ENCODE measurements around the gene FSHB.
"Not testable (repeated sequence)": the region's sequence is repeated elsewhere in the genome, so short reads cannot be mapped to it uniquely, and the experiment has no call there.

The FSHB gene

GRCh38 chr11:30197869-30198268 is 32.9 kb upstream of the FSHB start:
- no peak for DNase-seq
- H3K4me3 ChIP-seq (ENCODE audit: low read depth in 1 of 2, low read length in 2 of 2): no peak overlapping the region

DNA sequence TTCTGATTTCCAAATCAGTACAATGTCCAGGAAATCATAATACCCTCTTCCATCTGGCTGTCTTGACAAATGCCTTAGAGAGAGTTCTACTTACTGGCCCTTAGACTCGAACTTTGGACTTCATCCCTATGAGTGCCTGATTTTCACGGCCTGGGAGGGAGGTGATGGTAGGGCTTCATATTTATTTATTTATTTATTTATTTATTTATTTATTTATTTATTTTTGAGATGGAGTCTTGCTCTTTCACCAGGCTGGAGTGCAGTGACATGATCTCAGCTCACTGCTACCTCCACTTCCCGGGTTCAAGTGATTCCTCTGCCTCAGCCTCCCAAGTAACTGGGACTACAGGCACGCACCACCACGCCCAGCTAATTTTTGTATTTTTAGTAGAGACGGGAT is 27.8 kb upstream of the FSHB start:
- not testable (repeated sequence) for H4K20me1 ChIP-seq (ENCODE audit: insufficient read depth, low read length); H3K27me3 ChIP-seq (ENCODE audit: insufficient read depth, low read length, poor library complexity); H3K79me2 ChIP-seq (ENCODE audit: insufficient read depth, low read length); H3K27ac ChIP-seq (ENCODE audit: low read length); H3K4me3 ChIP-seq (ENCODE audit: low read depth in 1 of 2, low read length in 2 of 2); H3K9me3 ChIP-seq (ENCODE audit: insufficient read depth, low read length, severe bottlenecking); H3K4me2 ChIP-seq (ENCODE audit: insufficient read depth, low read length); ATAC-seq (ENCODE audit: insufficient read depth, low read depth); DNase-seq; H3K9ac ChIP-seq (ENCODE audit: low read depth, low read length); H2AFZ ChIP-seq (ENCODE audit: low read depth, low read length); H3K36me3 ChIP-seq (ENCODE audit: insufficient read depth, low read length); H3K4me1 ChIP-seq (ENCODE audit: insufficient read depth, low read length)

More at GRCh38 chr11:30197869-30198268, 32.9 kb upstream of the FSHB start:
- Histone ChIP-seq H3K79me2 (ENCODE audit: insufficient read depth, low read length) (no peaks in the 10 kb centered on the region), H3K4me1 (ENCODE audit: insufficient read depth, low read length) (no peaks in the 10 kb centered on the region), H2AFZ (ENCODE audit: low read depth, low read length) (no peak overlapping the region), H4K20me1 (ENCODE audit: insufficient read depth, low read length) (no peaks in the 10 kb centered on the region), H3K27me3 (ENCODE audit: insufficient read depth, low read length, poor library complexity) (no peaks in the 10 kb centered on the region), H3K27ac (ENCODE audit: low read length) (no peak overlapping the region), H3K4me2 (ENCODE audit: insufficient read depth, low read length) (no peak overlapping the region), H3K9ac (ENCODE audit: low read depth, low read length) (no peak overlapping the region), H3K9me3 (ENCODE audit: insufficient read depth, low read length, severe bottlenecking) (no peaks in the 10 kb centered on the region), H3K36me3 (ENCODE audit: insufficient read depth, low read length) (no peaks in the 10 kb centered on the region)
- TF ChIP-seq, protein P1, sequence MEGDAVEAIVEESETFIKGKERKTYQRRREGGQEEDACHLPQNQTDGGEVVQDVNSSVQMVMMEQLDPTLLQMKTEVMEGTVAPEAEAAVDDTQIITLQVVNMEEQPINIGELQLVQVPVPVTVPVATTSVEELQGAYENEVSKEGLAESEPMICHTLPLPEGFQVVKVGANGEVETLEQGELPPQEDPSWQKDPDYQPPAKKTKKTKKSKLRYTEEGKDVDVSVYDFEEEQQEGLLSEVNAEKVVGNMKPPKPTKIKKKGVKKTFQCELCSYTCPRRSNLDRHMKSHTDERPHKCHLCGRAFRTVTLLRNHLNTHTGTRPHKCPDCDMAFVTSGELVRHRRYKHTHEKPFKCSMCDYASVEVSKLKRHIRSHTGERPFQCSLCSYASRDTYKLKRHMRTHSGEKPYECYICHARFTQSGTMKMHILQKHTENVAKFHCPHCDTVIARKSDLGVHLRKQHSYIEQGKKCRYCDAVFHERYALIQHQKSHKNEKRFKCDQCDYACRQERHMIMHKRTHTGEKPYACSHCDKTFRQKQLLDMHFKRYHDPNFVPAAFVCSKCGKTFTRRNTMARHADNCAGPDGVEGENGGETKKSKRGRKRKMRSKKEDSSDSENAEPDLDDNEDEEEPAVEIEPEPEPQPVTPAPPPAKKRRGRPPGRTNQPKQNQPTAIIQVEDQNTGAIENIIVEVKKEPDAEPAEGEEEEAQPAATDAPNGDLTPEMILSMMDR (IDR thresholded peaks at IDR 0.05; ENCODE audit: borderline replicate concordance, extremely low read depth, low read length, poor library complexity, severe bottlenecking): no peak
- TF ChIP-seq EZH2 (IDR thresholded peaks at IDR 0.05; ENCODE audit: borderline replicate concordance, low read depth, low read length, severe bottlenecking): no peak
- no peak for ATAC-seq (ENCODE audit: insufficient read depth, low read depth)

DNA sequence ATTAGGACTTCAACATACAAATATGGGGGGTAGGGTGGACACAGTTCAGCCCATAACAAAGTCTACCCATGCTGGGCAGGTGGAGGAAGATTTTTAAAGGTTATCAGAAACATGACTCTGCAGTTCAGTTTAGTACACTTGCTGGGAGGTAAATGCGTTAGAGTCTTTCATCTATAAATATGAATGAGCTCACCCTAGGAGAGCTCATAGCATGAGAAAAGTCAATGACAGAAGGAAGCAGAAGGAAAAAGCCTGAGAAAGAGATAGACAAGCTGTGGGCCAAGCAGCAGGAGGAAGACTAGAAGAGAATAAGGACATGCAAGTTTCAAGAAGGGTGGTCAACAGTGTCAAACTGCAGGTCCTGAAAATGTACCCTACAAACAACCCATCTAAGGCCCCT is 27.0 kb upstream of the FSHB start:
- TF ChIP-seq, protein P1 (IDR thresholded peaks at IDR 0.05; ENCODE audit: borderline replicate concordance, extremely low read depth, low read length, poor library complexity, severe bottlenecking): no peak
- no peak for TF ChIP-seq EZH2 (IDR thresholded peaks at IDR 0.05; ENCODE audit: borderline replicate concordance, low read depth, low read length, severe bottlenecking)
- H3K36me3 ChIP-seq (ENCODE audit: insufficient read depth, low read length): no peaks in the 10 kb centered on the region
- no peak overlapping the region for H3K9ac ChIP-seq (ENCODE audit: low read depth, low read length)
- no peak overlapping the region for H3K27ac ChIP-seq (ENCODE audit: low read length)
- H3K27me3 ChIP-seq (ENCODE audit: insufficient read depth, low read length, poor library complexity): no peaks in the 10 kb centered on the region
- H2AFZ ChIP-seq (ENCODE audit: low read depth, low read length): no peak overlapping the region
- no peak for ATAC-seq (ENCODE audit: insufficient read depth, low read depth)
- no peak overlapping the region for H3K4me3 ChIP-seq (ENCODE audit: low read depth in 1 of 2, low read length in 2 of 2)
- H4K20me1 ChIP-seq (ENCODE audit: insufficient read depth, low read length): no peaks in the 10 kb centered on the region
- H3K79me2 ChIP-seq (ENCODE audit: insufficient read depth, low read length): no peaks in the 10 kb centered on the region
- no peaks in the 10 kb centered on the region for H3K9me3 ChIP-seq (ENCODE audit: insufficient read depth, low read length, severe bottlenecking)
- no peak for DNase-seq
- H3K4me2 ChIP-seq (ENCODE audit: insufficient read depth, low read length): no peak overlapping the region
- no peaks in the 10 kb centered on the region for H3K4me1 ChIP-seq (ENCODE audit: insufficient read depth, low read length)

DNA sequence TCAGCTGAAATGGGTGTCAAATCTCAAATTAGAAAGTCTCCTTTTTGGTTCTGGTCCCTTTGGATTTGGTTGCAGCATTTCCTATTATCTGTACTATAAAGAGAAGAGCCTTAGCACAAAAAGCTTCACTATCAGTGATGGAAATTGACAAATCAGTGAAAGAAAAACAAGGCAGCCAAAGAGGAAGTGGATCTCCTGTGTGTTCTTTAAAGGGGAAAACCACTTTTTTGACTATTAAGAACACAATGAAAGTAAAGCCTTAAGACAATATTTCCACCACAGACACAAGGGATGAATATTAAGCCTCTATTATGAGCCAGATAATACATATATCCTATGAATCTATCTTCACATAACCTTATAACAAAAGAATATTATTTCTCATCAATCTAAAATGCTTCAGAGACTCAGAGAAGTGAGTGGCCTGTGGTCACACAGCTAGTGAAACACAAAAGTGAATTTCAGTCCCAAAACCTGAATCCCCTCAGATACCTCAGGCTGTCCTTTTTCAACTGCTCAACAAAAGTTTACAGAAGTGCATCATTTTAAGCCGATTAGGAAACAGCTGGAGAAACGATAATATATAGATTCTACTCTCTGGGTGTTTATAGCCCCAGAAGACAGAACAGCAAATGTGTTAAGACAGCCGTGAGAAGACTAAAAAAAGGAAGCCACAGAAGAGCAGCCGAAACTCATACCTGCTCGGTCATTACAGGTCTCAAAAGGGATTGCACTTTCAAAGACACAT is 24.4 kb upstream of the FSHB start:
- H3K4me2 ChIP-seq (ENCODE audit: insufficient read depth, low read length): no peak overlapping the region
- no peak for ATAC-seq (ENCODE audit: insufficient read depth, low read depth)
- H2AFZ ChIP-seq (ENCODE audit: low read depth, low read length): no peak overlapping the region
- H3K4me3 ChIP-seq (ENCODE audit: low read depth in 1 of 2, low read length in 2 of 2): no peak overlapping the region
- no peaks in the 10 kb centered on the region for H4K20me1 ChIP-seq (ENCODE audit: insufficient read depth, low read length)
- no peak overlapping the region for H3K27ac ChIP-seq (ENCODE audit: low read length)
- no peaks in the 10 kb centered on the region for H3K4me1 ChIP-seq (ENCODE audit: insufficient read depth, low read length)
- DNase-seq: no peak
- no peaks in the 10 kb centered on the region for H3K36me3 ChIP-seq (ENCODE audit: insufficient read depth, low read length)
- H3K9ac ChIP-seq (ENCODE audit: low read depth, low read length): no peak overlapping the region
- no peaks in the 10 kb centered on the region for H3K9me3 ChIP-seq (ENCODE audit: insufficient read depth, low read length, severe bottlenecking)
- H3K79me2 ChIP-seq (ENCODE audit: insufficient read depth, low read length): no peaks in the 10 kb centered on the region
- no peaks in the 10 kb centered on the region for H3K27me3 ChIP-seq (ENCODE audit: insufficient read depth, low read length, poor library complexity)
- no peak for TF ChIP-seq EZH2 (IDR thresholded peaks at IDR 0.05; ENCODE audit: borderline replicate concordance, low read depth, low read length, severe bottlenecking)
- TF ChIP-seq, protein P1 (IDR thresholded peaks at IDR 0.05; ENCODE audit: borderline replicate concordance, extremely low read depth, low read length, poor library complexity, severe bottlenecking): no peak
